Activated naive CD4-positive, alpha-beta T cell treated with anti-CD3 and anti-CD28 coated beads, Interleukin-2, amount 10 ng/mL, durations not matched to agents 7 days and 5 days (primary cell): ENCODE measurements around the gene SPATA2.

ENCODE experiments used
- CTCF ChIA-PET: fragments of 350-600 bp; sonication (Branson Sonifier 250); formaldehyde crosslinking; loops from one replicate; lab custom pipeline; 2021; ENCODE audit warnings: antibody characterized with exemption; lab: Charles Lee
- DNase-seq: peaks from one replicate; pipeline ENCODE4 v3.0.0-alpha.2; 2020
- H3K27ac Mint-ChIP-seq: one replicate; pipeline ENCODE4 v1.8.0; 2021; ENCODE audit warnings: mild to moderate bottlenecking, moderate library complexity, mixed read lengths
- H3K27me3 Mint-ChIP-seq: one replicate; pipeline ENCODE4 v1.8.0; 2021; ENCODE audit warnings: mild to moderate bottlenecking, mixed read lengths
- H3K36me3 Mint-ChIP-seq: one replicate; pipeline ENCODE4 v1.8.0; 2021; ENCODE audit warnings: mixed read lengths
- H3K4me1 Mint-ChIP-seq: one replicate; pipeline ENCODE4 v1.8.0; 2021; ENCODE audit warnings: mixed read lengths
- H3K4me3 Mint-ChIP-seq: one replicate; pipeline ENCODE4 v1.8.0; 2021; ENCODE audit warnings: mild to moderate bottlenecking, moderate library complexity, mixed read lengths
- H3K9me3 Mint-ChIP-seq: one replicate; pipeline ENCODE4 v1.8.0; 2021; ENCODE audit warnings: mixed read lengths

The SPATA2 gene

DNA sequence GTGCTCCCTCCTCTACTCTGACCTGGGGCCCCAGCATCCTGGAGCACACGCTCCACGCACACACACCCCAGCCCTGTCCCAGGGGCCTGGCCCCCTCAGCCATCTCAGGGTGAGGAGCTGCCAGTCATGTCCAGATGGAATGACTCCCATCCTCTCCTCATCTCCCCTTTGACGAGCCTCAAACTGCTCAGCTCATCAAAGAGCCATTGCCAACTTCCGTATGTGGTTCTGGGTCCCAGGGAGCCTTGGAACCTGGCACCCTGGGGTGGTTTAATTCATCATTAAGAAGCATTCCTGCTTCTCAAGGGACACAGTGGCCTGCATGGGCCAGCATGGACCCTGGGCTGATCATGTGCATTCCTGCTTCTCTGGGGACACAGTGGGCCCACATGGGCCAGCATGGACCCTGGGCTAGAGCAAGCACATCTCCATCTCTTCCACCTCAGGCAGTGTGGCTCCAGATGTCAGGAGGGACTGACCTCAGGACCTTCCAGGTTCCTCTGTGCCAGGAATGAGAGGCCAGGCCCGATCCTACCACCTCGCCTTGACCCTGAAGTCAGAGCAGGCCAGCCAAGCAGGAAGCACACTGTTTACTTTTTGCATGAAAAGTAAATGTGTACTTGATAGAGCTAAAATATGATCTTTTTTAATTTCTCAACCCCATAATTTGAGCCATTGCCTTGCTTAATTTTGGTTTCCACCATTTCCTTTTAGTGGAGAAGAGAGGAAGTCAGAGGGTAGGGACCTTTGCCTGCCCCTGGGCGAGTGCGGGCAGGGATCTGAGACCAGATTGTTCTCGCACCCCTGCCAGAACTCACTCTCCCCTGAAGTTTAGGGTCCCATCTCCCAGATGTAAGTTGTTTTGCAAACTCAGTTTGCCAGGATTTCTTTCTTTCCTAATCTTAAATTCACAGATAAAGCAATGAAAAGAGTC lies 26.1 kb downstream of the SPATA2 start:
- H3K27ac Mint-ChIP-seq: peak overlapping the region; percentile 28
- H3K36me3 Mint-ChIP-seq: peaks cover 35% of the 10 kb centered on the region
- no peaks in the 10 kb centered on the region for H3K27me3 Mint-ChIP-seq
- DNase-seq: no peak
- H3K4me3 Mint-ChIP-seq: no peak overlapping the region
- peaks cover 12% of the 10 kb centered on the region for H3K4me1 Mint-ChIP-seq
- no peaks in the 10 kb centered on the region for H3K9me3 Mint-ChIP-seq
- CTCF ChIA-PET: interaction anchor here (1.1 to 3.3 kb wide), 11 partner anchors 12 to 543 kb away, joined by 3 to 11 read pairs (median 3); partner anchors contain the start of gene RNF114

- Mint-ChIP-seq H3K27me3 (no peaks in the 10 kb centered on the region), H3K36me3 (peaks cover 40% of the 10 kb centered on the region), H3K4me3 (no peak overlapping the region), H3K9me3 (no peaks in the 10 kb centered on the region), H3K27ac (no peak overlapping the region), H3K4me1 (peaks cover 4% of the 10 kb centered on the region)
- DNase-seq: peak; percentile 66
- CTCF ChIA-PET: interaction anchor here (1.1 to 3.3 kb wide), 12 partner anchors 13 to 542 kb away, joined by 3 to 11 read pairs (median 4); partner anchors contain the start of gene RNF114
Observed at GRCh38 chr20:49888212-49889000, 26.9 kb downstream of the SPATA2 start.

GRCh38 chr20:49887251-49888211 lies 27.8 kb downstream of the SPATA2 start:
- H3K4me1 Mint-ChIP-seq: no peaks in the 10 kb centered on the region
- CTCF ChIA-PET: interaction anchor here (0.6 to 3.3 kb wide), 14 partner anchors 9 to 541 kb away, joined by 3 to 11 read pairs (median 4); partner anchors contain the start of gene RNF114
- no peaks in the 10 kb centered on the region for H3K27me3 Mint-ChIP-seq
- peaks cover 44% of the 10 kb centered on the region for H3K36me3 Mint-ChIP-seq
- no peak overlapping the region for H3K4me3 Mint-ChIP-seq
- DNase-seq: no peak
- peak overlapping the region; percentile 70 for H3K27ac Mint-ChIP-seq
- no peaks in the 10 kb centered on the region for H3K9me3 Mint-ChIP-seq

DNA sequence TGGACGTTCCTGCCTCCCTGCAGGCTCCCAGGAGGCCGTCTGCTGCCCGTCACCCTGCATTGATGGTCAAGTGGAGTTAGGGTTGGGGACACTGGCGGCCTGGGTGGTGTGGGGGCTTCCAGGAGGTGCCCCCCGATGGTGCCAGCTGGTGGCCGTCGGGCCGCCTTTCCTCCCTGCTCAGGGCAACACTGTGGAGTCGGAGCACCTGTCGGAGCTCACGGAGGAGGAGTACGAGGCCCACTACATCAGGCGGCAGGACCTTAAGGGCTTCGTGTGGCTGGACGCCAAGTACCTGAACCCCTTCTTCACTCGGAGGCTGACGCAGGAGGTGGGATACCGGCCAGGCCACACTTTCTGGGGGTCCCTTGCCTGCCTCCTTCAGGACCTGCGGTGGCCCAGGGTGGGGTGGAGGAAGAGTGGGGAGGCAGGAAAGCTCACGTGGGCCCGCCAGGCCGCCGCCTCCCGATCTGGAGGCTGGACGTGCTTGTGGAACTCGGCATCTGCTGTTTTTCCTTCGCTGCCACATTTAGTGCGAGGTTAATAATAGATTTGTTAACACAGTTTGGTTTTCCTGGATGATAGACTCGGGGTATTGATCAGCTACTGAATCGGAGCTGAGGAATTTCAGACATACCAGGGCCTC lies 28.6 kb downstream of the SPATA2 start:
- CTCF ChIA-PET: interaction anchor here (0.6 to 3.3 kb wide), 10 partner anchors 10 to 278 kb away, joined by 3 to 11 read pairs (median 4); no protein-coding TSS in a partner anchor
- peaks cover 49% of the 10 kb centered on the region for H3K36me3 Mint-ChIP-seq

DNA sequence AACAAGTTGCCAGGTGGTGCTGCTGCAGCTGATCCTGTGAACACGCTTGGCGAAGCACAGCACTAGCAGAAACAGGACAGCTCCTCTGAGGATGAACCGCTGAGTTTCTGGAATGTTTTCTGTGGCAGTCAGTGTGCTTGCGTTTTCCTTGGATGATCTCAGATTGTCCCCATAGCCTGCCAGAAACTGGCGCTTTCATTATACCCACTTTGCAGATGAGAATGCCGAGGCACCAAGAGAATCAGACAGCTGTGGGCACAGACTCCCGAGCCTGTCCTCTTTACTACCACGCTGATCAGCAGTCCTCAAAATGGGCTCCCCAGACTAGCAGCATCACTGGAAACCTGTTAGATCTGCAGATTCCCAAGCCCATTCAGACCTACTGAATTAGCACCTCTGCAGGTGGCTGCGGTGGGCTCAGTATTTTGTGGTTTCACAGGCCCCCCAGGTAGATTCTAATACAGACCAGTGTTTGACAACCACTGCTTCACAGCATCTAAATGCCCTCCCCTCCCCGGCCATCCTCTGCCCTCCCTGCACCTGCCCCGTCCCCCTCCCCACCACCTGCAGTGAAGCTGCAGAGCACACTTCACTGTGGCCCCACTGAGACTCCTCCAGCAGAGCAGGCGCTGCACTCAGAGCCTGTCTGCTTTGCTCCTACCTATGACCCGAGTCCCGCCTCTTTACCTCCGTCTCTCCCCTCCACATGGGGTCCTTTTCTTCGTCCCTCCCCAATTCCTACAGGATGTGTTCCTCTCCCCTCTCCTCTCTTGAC lies 29.6 kb downstream of the SPATA2 start:
- H3K27ac Mint-ChIP-seq: no peak overlapping the region
- no peaks in the 10 kb centered on the region for H3K27me3 Mint-ChIP-seq
- H3K4me1 Mint-ChIP-seq: no peaks in the 10 kb centered on the region
- CTCF ChIA-PET: interaction anchor here (1.3 to 3.2 kb wide), 3 partner anchors 12 to 277 kb away, joined by 5 to 10 read pairs (median 5); no protein-coding TSS in a partner anchor
- no peaks in the 10 kb centered on the region for H3K9me3 Mint-ChIP-seq
- no peak overlapping the region for H3K4me3 Mint-ChIP-seq
- peaks cover 54% of the 10 kb centered on the region for H3K36me3 Mint-ChIP-seq
- no peak for DNase-seq

More for the DNA sequence above, 28.6 kb downstream of the SPATA2 start:
- H3K4me1 Mint-ChIP-seq: no peaks in the 10 kb centered on the region
- H3K4me3 Mint-ChIP-seq: no peak overlapping the region
- no peaks in the 10 kb centered on the region for H3K9me3 Mint-ChIP-seq
- H3K27ac Mint-ChIP-seq: no peak overlapping the region
- no peak for DNase-seq
- H3K27me3 Mint-ChIP-seq: no peaks in the 10 kb centered on the region

DNA sequence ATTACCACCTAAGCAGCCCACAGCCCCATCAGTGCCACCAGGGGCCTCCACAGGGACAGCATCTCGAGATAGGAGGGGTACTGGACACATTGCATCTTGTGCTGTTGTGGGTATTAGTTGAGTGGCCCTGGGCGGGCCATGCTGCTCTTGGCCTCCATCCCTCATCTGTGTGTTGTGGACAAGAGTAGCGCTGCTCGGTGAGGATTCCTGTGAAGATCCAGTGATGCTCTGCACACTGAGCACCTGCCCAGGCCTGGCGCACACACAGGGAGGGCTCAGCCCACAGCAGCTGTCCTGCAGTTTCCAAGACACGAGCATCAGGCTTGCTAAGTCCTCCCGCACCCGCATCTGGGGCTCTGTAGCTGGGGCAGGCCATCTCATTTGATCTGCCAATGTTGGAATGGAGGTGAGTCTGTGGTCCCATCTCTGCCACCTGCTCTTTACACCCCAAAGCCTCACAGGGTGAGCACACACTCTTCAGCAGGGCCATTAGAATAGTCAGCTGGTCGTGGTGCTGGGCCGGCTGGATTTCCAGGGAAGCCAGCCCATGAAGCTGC lies 32.0 kb downstream of the SPATA2 start:
- Mint-ChIP-seq H3K4me3 (no peak overlapping the region), H3K4me1 (no peaks in the 10 kb centered on the region), H3K27me3 (no peaks in the 10 kb centered on the region), H3K36me3 (peaks cover 50% of the 10 kb centered on the region), H3K27ac (no peak overlapping the region), H3K9me3 (no peaks in the 10 kb centered on the region)
- DNase-seq: no peak
- CTCF ChIA-PET: no interaction called here

- CTCF ChIA-PET: no interaction called here
- H3K4me3 Mint-ChIP-seq: no peak overlapping the region
- no peaks in the 10 kb centered on the region for H3K9me3 Mint-ChIP-seq
- no peak overlapping the region for H3K27ac Mint-ChIP-seq
- H3K36me3 Mint-ChIP-seq: peaks cover 50% of the 10 kb centered on the region
- H3K4me1 Mint-ChIP-seq: no peaks in the 10 kb centered on the region
- no peak for DNase-seq
- H3K27me3 Mint-ChIP-seq: no peaks in the 10 kb centered on the region
Observed at GRCh38 chr20:49882171-49882970, 33.0 kb downstream of the SPATA2 start.

GRCh38 chr20:49880724-49881445 lies 34.4 kb downstream of the SPATA2 start:
- DNase-seq: no peak
- no peak overlapping the region for H3K27ac Mint-ChIP-seq
- no peak overlapping the region for H3K4me3 Mint-ChIP-seq
- no peaks in the 10 kb centered on the region for H3K9me3 Mint-ChIP-seq
- no peaks in the 10 kb centered on the region for H3K27me3 Mint-ChIP-seq
- no peaks in the 10 kb centered on the region for H3K4me1 Mint-ChIP-seq
- CTCF ChIA-PET: no interaction called here
- peaks cover 43% of the 10 kb centered on the region for H3K36me3 Mint-ChIP-seq

- H3K27ac Mint-ChIP-seq: no peak overlapping the region
- H3K27me3 Mint-ChIP-seq: no peaks in the 10 kb centered on the region
- H3K9me3 Mint-ChIP-seq: no peaks in the 10 kb centered on the region
- DNase-seq: no peak
- CTCF ChIA-PET: no interaction called here
- no peaks in the 10 kb centered on the region for H3K4me1 Mint-ChIP-seq
- peaks cover 45% of the 10 kb centered on the region for H3K36me3 Mint-ChIP-seq
- H3K4me3 Mint-ChIP-seq: no peak overlapping the region
Observed at GRCh38 chr20:49880177-49880576, 35.2 kb downstream of the SPATA2 start.

GRCh38 chr20:49878977-49879376 lies 36.4 kb downstream of the SPATA2 start:
- Mint-ChIP-seq H3K27me3 (no peaks in the 10 kb centered on the region), H3K36me3 (peaks cover 47% of the 10 kb centered on the region), H3K27ac (no peak overlapping the region), H3K4me3 (no peak overlapping the region), H3K9me3 (no peaks in the 10 kb centered on the region), H3K4me1 (no peaks in the 10 kb centered on the region)
- CTCF ChIA-PET: no interaction called here
- no peak for DNase-seq

DNA sequence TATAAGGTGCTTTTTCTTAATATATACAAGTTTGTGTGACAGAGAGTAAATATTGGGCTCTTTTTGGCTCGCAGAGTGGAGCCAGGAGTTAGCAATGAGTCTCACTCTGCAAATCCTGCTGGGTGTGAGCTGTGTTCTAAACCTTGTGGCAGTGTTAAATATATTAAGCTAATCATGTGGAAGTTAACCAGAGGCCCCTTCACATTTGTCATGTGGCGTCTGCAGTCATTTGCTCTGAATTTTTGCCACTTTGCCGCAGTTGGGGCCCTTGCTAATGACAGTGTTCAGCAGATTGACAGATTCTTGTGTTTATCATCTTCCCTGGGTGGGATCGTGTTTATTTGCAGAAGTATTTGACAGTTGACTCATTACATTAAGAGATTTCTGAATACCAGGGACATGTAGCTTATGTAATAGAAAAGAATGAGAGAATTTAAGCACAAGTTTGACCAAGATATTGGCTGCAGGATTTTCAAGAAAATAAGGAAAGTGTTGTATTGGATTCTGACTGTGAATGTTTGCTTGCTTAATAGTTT lies 37.9 kb downstream of the SPATA2 start:
- CTCF ChIA-PET: no interaction called here
- H3K27ac Mint-ChIP-seq: no peak overlapping the region
- H3K36me3 Mint-ChIP-seq: peaks cover 39% of the 10 kb centered on the region
- no peaks in the 10 kb centered on the region for H3K9me3 Mint-ChIP-seq
- DNase-seq: no peak
- H3K4me1 Mint-ChIP-seq: no peaks in the 10 kb centered on the region
- no peak overlapping the region for H3K4me3 Mint-ChIP-seq
- no peaks in the 10 kb centered on the region for H3K27me3 Mint-ChIP-seq
